HK-2 (cell line): ENCODE data around the gene CABLES2.

ENCODE experiments used
- DNase-seq: peaks from one replicate; pipeline ENCODE4 v3.0.0-alpha.2; 2018; ENCODE audit not compliant: unreplicated experiment

The CABLES2 gene

GRCh38 chr20:62404112-62404665, 2.9 kb downstream of the CABLES2 start:
- no peak for DNase-seq

- DNase-seq, result no peak
Observed at GRCh38 chr20:62403331-62403730, 3.8 kb downstream of the CABLES2 start.

- DNase-seq, result no peak
Observed at GRCh38 chr20:62402456-62403150, 4.5 kb downstream of the CABLES2 start.

GRCh38 chr20:62401331-62401779, 5.7 kb downstream of the CABLES2 start:
- DNase-seq, result no peak

GRCh38 chr20:62400541-62400940, 6.5 kb downstream of the CABLES2 start:
- no peak for DNase-seq

- DNase-seq, result no peak
Observed at GRCh38 chr20:62400021-62400420, 7.1 kb downstream of the CABLES2 start.

- no peak for DNase-seq
Observed at GRCh38 chr20:62398120-62398821, 8.8 kb downstream of the CABLES2 start.

GRCh38 chr20:62396367-62397239, 10.5 kb downstream of the CABLES2 start:
- no peak for DNase-seq

GRCh38 chr20:62395311-62396242, 11.5 kb downstream of the CABLES2 start:
- DNase-seq, result no peak

- no peak for DNase-seq
Observed at GRCh38 chr20:62394248-62395245, 12.5 kb downstream of the CABLES2 start.

- DNase-seq, result no peak
Observed at GRCh38 chr20:62393830-62394229, 13.3 kb downstream of the CABLES2 start.

- no peak for DNase-seq
Observed at GRCh38 chr20:62393335-62393665, 13.8 kb downstream of the CABLES2 start.

GRCh38 chr20:62392621-62393334, 14.3 kb downstream of the CABLES2 start:
- DNase-seq, result no peak

GRCh38 chr20:62392077-62392418, 15.0 kb downstream of the CABLES2 start:
- no peak for DNase-seq

- no peak for DNase-seq
Observed at GRCh38 chr20:62391165-62392076, 15.7 kb downstream of the CABLES2 start.

- no peak for DNase-seq
Observed at GRCh38 chr20:62390317-62391164, 16.5 kb downstream of the CABLES2 start.

GRCh38 chr20:62389601-62390087, 17.4 kb downstream of the CABLES2 start:
- no peak for DNase-seq
